Activated CD8-positive, alpha-beta T cell treated with anti-CD3 and anti-CD28 coated beads for 36 hours (primary cell): ENCODE results near the gene PKHD1. TPM values are rescaled to one million over a fixed set of nuclear protein-coding genes. Genes with fewer than 3 reads are reported as not detected.

Experiments
- ATAC-seq: fragments of 200-7000 bp; cut with Tn5 transposase; one replicate; pipeline ENCODE4 v1.10.0; 2021; ENCODE audit warnings: mild to moderate bottlenecking, moderate library complexity
- CTCF ChIA-PET: fragments of 350-600 bp; sonication (Branson Sonifier 250); formaldehyde crosslinking; loops from one replicate; lab custom pipeline; 2021; ENCODE audit warnings: antibody characterized with exemption; lab: Charles Lee
- POLR2A ChIA-PET: fragments of 350-600 bp; sonication (Branson Sonifier 250); formaldehyde crosslinking; loops from one replicate; lab custom pipeline; 2021; ENCODE audit warnings: antibody characterized with exemption; lab: Charles Lee
- DNase-seq: peaks from one replicate; pipeline ENCODE4 v3.0.0-alpha.2; 2020
- H3K27ac Mint-ChIP-seq: one replicate; pipeline ENCODE4 v1.8.0; 2021; ENCODE audit warnings: mild to moderate bottlenecking, mixed read lengths
- H3K27me3 Mint-ChIP-seq: one replicate; pipeline ENCODE4 v1.8.0; 2021; ENCODE audit warnings: mixed read lengths
- H3K36me3 Mint-ChIP-seq: one replicate; pipeline ENCODE4 v1.8.0; 2021; ENCODE audit warnings: low read depth, mixed read lengths
- H3K4me1 Mint-ChIP-seq: one replicate; pipeline ENCODE4 v1.8.0; 2021; ENCODE audit warnings: low read depth, mixed read lengths
- H3K4me3 Mint-ChIP-seq: one replicate; pipeline ENCODE4 v1.8.0; 2021; ENCODE audit warnings: mild to moderate bottlenecking, moderate library complexity, mixed read lengths
- H3K9me3 Mint-ChIP-seq: one replicate; pipeline ENCODE4 v1.8.0; 2021; ENCODE audit warnings: mixed read lengths
- intact Hi-C: fragments of 100-400 bp; cut with micrococcal nuclease; formaldehyde crosslinking; loops from one replicate; pipeline ENCODE4 v1.10.0; 2022
- total RNA-seq, 2 experiments: library from RNA; stranded (reverse); gene quantifications; one replicate each; pipeline ENCODE4 v1.2.3, GENCODE V29; 2021
- TF ChIP-seq, protein P1 (sequence below): fragments of 200-600 bp; IDR thresholded peaks from one replicate; pipeline ENCODE4 v1.8.0; 2022; ENCODE audit warnings: antibody characterized with exemption, mild to moderate bottlenecking

The PKHD1 gene
- total RNA-seq, 2 experiments from 2014 or later = not detected

DNA sequence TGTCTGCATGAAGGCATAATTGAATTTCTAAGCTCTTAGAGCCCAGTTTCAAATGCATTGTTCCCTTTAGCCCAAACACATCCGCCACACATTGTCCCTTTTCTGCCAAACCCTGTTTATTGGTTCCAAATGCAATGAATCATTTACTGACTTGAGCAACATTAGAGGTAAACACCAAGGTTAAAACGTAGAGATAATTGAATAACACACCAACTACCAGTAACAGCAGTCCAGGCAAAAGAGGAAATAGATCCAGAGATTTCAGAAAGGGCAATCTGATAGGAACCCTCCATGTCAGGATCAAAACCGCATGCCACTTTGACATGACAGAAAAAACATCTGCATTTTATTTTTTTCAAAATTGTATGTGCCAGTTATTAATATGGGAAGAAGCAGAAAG, 114.8 kb downstream of the PKHD1 start:
- no peaks in the 10 kb centered on the region for H3K4me1 Mint-ChIP-seq
- intact Hi-C loops = no loop called here
- no peak for DNase-seq
- H3K27ac Mint-ChIP-seq = no peak overlapping the region
- TF ChIP-seq, protein P1, sequence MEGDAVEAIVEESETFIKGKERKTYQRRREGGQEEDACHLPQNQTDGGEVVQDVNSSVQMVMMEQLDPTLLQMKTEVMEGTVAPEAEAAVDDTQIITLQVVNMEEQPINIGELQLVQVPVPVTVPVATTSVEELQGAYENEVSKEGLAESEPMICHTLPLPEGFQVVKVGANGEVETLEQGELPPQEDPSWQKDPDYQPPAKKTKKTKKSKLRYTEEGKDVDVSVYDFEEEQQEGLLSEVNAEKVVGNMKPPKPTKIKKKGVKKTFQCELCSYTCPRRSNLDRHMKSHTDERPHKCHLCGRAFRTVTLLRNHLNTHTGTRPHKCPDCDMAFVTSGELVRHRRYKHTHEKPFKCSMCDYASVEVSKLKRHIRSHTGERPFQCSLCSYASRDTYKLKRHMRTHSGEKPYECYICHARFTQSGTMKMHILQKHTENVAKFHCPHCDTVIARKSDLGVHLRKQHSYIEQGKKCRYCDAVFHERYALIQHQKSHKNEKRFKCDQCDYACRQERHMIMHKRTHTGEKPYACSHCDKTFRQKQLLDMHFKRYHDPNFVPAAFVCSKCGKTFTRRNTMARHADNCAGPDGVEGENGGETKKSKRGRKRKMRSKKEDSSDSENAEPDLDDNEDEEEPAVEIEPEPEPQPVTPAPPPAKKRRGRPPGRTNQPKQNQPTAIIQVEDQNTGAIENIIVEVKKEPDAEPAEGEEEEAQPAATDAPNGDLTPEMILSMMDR = no peak
- POLR2A ChIA-PET = interaction anchor here (0.6 kb wide), 1 partner anchor 37 kb away, joined by 3 read pairs; no protein-coding TSS in a partner anchor
- H3K27me3 Mint-ChIP-seq = peaks cover 7% of the 10 kb centered on the region
- H3K36me3 Mint-ChIP-seq = no peaks in the 10 kb centered on the region
- H3K9me3 Mint-ChIP-seq = no peaks in the 10 kb centered on the region
- no peak overlapping the region for H3K4me3 Mint-ChIP-seq
- CTCF ChIA-PET = interaction anchor here (1.5 kb wide), 1 partner anchor 13 kb away, joined by 4 read pairs; no protein-coding TSS in a partner anchor
- no peak for ATAC-seq

DNA sequence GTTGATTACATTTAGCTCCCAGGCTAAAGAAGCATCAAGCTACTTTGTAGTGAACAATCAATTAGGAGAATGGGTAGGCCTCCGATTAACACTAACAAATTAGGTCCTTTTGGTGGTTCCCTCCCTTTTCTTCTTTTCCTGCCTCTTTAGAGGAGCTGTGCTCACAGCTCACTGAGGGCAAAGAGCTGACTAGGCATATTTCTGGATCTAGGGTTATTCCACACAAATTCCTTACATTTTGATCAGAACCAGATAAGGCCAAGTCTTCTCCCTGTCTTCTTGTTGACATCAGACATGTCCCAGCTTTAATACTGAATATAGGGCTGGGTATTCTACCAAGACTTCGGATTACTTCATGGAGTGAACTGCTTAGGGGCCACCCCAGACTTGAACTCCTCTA, 119.1 kb downstream of the PKHD1 start:
- ChIA-PET CTCF (no interaction called here), POLR2A (no interaction called here)
- no peak for DNase-seq
- H3K4me1 Mint-ChIP-seq = no peaks in the 10 kb centered on the region
- no peak for ATAC-seq
- no peaks in the 10 kb centered on the region for H3K9me3 Mint-ChIP-seq
- H3K27ac Mint-ChIP-seq = no peak overlapping the region
- H3K27me3 Mint-ChIP-seq = peaks cover 7% of the 10 kb centered on the region
- H3K36me3 Mint-ChIP-seq = no peaks in the 10 kb centered on the region
- TF ChIP-seq, protein P1 = no peak
- intact Hi-C loops = no loop called here
- H3K4me3 Mint-ChIP-seq = no peak overlapping the region

DNA sequence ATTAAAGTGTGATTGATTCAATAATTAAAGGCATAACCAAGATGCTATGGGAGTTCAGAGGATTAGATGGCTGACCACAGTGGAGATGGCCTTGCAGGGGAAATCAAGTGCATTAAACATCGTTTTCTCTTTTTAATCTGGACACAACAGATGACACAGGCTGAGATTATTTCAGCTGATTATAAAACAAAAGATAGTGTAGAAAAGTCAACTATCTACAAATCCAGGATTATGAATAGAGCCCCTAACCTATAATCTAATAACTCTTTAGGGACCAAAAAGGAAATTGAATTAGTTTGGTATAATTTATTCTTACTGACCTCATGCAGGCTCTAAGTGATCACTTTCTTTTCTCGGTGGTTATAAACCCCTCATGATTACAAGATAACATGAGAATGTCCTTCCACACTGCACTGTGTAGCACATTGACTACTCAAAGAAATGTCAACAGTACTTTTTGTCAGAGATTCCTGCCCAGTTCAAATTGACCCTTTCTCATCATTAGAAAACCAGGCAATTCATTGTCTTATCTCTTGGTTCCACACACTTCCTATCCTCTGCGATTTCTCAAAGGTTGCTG, 122.1 kb downstream of the PKHD1 start:
- intact Hi-C loops = no loop called here
- Mint-ChIP-seq H3K27me3 (peaks cover 3% of the 10 kb centered on the region), H3K27ac (no peak overlapping the region), H3K9me3 (no peaks in the 10 kb centered on the region), H3K4me1 (no peaks in the 10 kb centered on the region), H3K36me3 (no peaks in the 10 kb centered on the region), H3K4me3 (no peak overlapping the region)
- no peak for DNase-seq
- CTCF ChIA-PET = interaction anchor here (1.0 kb wide), 1 partner anchor 10 kb away, joined by 3 read pairs; no protein-coding TSS in a partner anchor
- TF ChIP-seq, protein P1 = no peak
- no peak for ATAC-seq
- POLR2A ChIA-PET = interaction anchor here (0.6 kb wide), 1 partner anchor 649 kb away, joined by 3 read pairs; no protein-coding TSS in a partner anchor

DNA sequence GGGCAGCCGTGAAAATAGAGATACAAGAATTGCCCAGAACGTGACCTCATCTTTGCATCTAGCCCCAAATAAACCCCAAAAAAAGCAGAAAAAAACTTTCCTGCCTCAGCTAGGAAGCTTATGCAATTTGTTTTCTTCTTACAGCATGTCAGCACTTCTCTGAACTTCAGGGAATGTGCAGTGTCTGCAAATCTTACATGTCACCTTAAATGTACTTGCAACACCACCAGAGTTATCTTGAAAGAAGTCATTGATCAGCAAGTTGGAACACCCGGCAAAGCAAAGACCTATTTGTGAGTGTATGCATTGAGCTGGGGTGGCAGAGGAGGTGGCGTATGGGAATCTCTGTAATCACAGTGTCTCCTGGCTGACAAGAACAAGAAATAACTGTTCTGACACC, 123.4 kb downstream of the PKHD1 start:
- CTCF ChIA-PET = interaction anchor here (0.7 to 1.1 kb wide), 2 partner anchors 14 to 699 kb away, joined by 3 read pairs; no protein-coding TSS in a partner anchor
- Mint-ChIP-seq H3K4me1 (no peaks in the 10 kb centered on the region), H3K27me3 (peaks cover 6% of the 10 kb centered on the region), H3K9me3 (no peaks in the 10 kb centered on the region), H3K27ac (no peak overlapping the region), H3K36me3 (no peaks in the 10 kb centered on the region), H3K4me3 (no peak overlapping the region)
- no peak for DNase-seq
- ATAC-seq = no peak
- intact Hi-C loops = no loop called here
- TF ChIP-seq, protein P1 = no peak
- POLR2A ChIA-PET = no interaction called here

DNA sequence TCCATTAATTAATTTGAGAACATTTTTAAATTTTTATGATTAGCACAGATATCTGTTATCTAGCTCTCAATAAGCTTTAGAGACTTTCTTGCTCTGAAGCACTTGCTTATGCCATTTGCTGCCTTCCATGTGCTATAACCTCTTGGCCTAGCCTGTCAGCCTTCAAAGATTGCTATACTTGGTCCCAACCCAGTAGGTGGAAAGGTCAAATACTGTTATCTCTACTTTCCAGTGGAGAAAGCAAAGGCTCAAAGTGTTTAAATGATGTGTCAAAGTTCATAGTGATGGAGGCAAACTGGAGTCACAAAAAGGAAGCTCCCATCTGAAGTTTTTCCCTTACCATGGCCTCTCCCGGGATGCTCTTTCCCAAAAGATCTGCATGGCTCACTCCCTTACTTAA, 125.1 kb downstream of the PKHD1 start:
- TF ChIP-seq, protein P1 = no peak
- intact Hi-C loops = no loop called here
- Mint-ChIP-seq H3K4me1 (no peaks in the 10 kb centered on the region), H3K4me3 (no peak overlapping the region), H3K36me3 (no peaks in the 10 kb centered on the region), H3K27me3 (peaks cover 6% of the 10 kb centered on the region), H3K9me3 (no peaks in the 10 kb centered on the region), H3K27ac (no peak overlapping the region)
- ChIA-PET POLR2A (no interaction called here), CTCF (interaction anchor here (1.6 kb wide), 1 partner anchor 87 kb away, joined by 4 read pairs; no protein-coding TSS in a partner anchor)
- ATAC-seq (no peak), DNase-seq (no peak)
